GM15510 (cell line): ENCODE data around the gene INPP5K.

Source experiments
- POLR2A ChIP-seq: IDR thresholded peaks from 3 replicates; pipeline ENCODE4 v1.6.1; 2011; ENCODE audit warnings: borderline replicate concordance; ENCODE audit not compliant: insufficient read length; ENCODE audit errors: extremely low read depth

INPP5K gene

GRCh38 chr17:1554751-1555540 is 38.5 kb upstream of the INPP5K start:
- TF ChIP-seq POLR2A, result no peak

GRCh38 chr17:1553354-1554266 is 37.2 kb upstream of the INPP5K start:
- TF ChIP-seq POLR2A, result no peak

GRCh38 chr17:1552932-1553331 is 36.5 kb upstream of the INPP5K start:
- TF ChIP-seq POLR2A, result no peak

GRCh38 chr17:1551741-1552140 is 35.3 kb upstream of the INPP5K start:
- TF ChIP-seq POLR2A, result no peak

GRCh38 chr17:1548032-1548431 is 31.6 kb upstream of the INPP5K start:
- no peak for TF ChIP-seq POLR2A

GRCh38 chr17:1546292-1546922 is 30.0 kb upstream of the INPP5K start:
- TF ChIP-seq POLR2A, result no peak

- TF ChIP-seq POLR2A, result no peak
These were observed 29.2 kb upstream of the INPP5K start for GRCh38 chr17:1545618-1546017.

GRCh38 chr17:1542316-1542715 is 25.9 kb upstream of the INPP5K start:
- no peak for TF ChIP-seq POLR2A

- TF ChIP-seq POLR2A, result no peak
These were observed 25.0 kb upstream of the INPP5K start for GRCh38 chr17:1541367-1541904.

GRCh38 chr17:1539811-1540210 is 23.4 kb upstream of the INPP5K start:
- TF ChIP-seq POLR2A, result no peak

GRCh38 chr17:1535737-1536136 is 19.3 kb upstream of the INPP5K start:
- no peak for TF ChIP-seq POLR2A

GRCh38 chr17:1533661-1534325 is 17.4 kb upstream of the INPP5K start:
- no peak for TF ChIP-seq POLR2A

- TF ChIP-seq POLR2A, result no peak
These were observed 16.6 kb upstream of the INPP5K start for GRCh38 chr17:1532836-1533602.

- no peak for TF ChIP-seq POLR2A
These were observed 13.5 kb upstream of the INPP5K start for GRCh38 chr17:1529863-1530262.
